SKM-1 treated with dmso at 0.1 percent for 144 hours (cell line): ENCODE measurements around the gene RNASEH2B.

ENCODE experiments used
- DNase-seq: peaks from one replicate; lab custom pipeline; 2025; ENCODE audit not compliant: unreplicated experiment; lab: John Stamatoyannopoulos, UW

The RNASEH2B gene

GRCh38 chr13:50991579-50992521 is 82.3 kb downstream of the RNASEH2B start:
- no peak for DNase-seq

GRCh38 chr13:50993371-50993770 is 83.8 kb downstream of the RNASEH2B start:
- no peak for DNase-seq

- no peak for DNase-seq
Measured at GRCh38 chr13:50993934-50994333, 84.3 kb downstream of the RNASEH2B start.

GRCh38 chr13:50994651-50995050 is 85.1 kb downstream of the RNASEH2B start:
- no peak for DNase-seq

GRCh38 chr13:50995854-50996253 is 86.3 kb downstream of the RNASEH2B start:
- no peak for DNase-seq

GRCh38 chr13:50998326-50998725 is 88.7 kb downstream of the RNASEH2B start:
- DNase-seq: no peak

GRCh38 chr13:50999641-51000040 is 90.0 kb downstream of the RNASEH2B start:
- DNase-seq: no peak

- no peak for DNase-seq
Measured at GRCh38 chr13:51000061-51000460, 90.5 kb downstream of the RNASEH2B start.

- no peak for DNase-seq
Measured at GRCh38 chr13:51000571-51001260, 91.1 kb downstream of the RNASEH2B start.

- no peak for DNase-seq
Measured at GRCh38 chr13:51001335-51001734, 91.7 kb downstream of the RNASEH2B start.

GRCh38 chr13:51002736-51003135 is 93.1 kb downstream of the RNASEH2B start:
- DNase-seq: no peak

GRCh38 chr13:51003642-51004041 is 94.1 kb downstream of the RNASEH2B start:
- DNase-seq: no peak

GRCh38 chr13:51004111-51004865 is 94.7 kb downstream of the RNASEH2B start:
- DNase-seq: no peak

- DNase-seq: no peak
Measured at GRCh38 chr13:51004918-51005460, 95.4 kb downstream of the RNASEH2B start.

- DNase-seq: no peak
Measured at GRCh38 chr13:51005566-51005965, 96.0 kb downstream of the RNASEH2B start.
